NCI-H82 treated with DMSO at 0.1 percent for 48 hours (cell line): ENCODE data around the gene CDC5L.
"Not testable (repeated sequence)": the region's sequence is repeated elsewhere in the genome, so short reads cannot be mapped to it uniquely, and the experiment has no call there.

Experiments
- DNase-seq: peaks from one replicate; lab custom pipeline; 2025; ENCODE audit not compliant: unreplicated experiment; lab: John Stamatoyannopoulos, UW

The CDC5L gene

DNA sequence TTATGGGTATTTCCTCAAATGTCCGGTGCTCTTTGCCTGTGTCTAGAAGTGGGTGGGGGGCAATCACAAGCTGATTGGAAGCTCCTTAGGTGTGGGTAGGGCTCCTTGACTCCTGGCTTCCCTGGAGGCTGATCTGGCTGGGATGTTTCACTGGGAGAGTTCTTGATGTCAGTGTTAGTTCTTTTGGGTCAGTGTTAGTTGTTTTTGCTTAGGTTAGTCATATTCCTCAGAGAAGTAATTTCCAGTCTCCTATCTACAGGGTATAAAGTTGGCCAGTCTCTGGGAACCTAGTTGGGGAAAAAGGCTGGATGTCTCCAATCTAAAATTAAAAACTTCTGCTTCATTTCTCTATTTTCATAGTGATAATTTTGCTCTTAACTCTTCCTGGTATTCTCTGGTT, 23.6 kb downstream of the CDC5L start:
- DNase-seq = no peak

DNA sequence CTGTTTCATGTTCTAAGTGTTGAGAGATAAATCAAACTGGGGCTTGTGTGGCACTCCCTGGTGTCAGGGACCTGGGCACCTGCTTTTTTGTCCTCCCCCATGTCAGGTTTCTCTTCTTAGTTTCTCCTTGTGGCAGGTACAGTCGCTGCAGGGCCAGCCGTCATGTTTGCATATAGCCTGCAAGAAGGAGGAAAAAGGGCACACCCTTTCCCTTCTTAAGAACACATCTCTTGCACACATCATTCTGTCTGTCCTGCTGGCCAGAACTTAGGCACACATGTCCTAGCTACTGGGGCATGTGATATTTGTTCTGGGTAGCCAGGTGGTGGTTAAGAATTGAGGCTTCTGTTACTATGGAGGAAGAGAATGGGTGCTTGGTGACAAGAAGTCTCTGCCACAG, 27.9 kb downstream of the CDC5L start:
- no peak for DNase-seq

DNA sequence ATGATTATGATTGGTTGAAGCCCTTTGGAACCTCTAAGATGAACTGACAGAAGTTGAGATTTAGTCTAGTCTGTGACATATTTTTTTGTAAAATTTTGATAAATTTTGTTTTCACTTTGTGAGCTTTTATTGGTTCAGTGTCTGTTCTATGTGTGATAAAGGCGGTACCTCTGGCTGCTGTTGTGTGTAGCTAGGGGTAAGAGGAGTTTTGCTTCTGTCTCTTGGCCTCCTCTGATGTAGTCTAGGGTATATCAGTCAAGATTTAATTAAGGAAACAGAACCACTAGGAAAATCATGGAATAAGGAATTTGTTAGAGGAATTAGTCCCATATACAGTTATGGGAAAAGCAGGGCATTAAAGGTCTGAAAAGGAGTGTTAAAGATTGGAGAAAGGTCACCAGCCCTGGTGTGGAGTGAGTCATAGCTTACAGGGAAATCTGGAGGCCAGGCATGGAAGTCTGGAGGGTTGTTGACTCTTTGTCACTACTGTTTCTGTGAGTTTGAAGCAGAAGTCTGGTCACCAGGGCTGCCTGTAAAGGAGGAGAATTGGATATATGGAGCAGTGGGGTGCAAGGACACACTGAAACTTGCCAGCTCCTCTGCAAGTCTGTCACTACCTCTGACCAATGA, 28.5 kb downstream of the CDC5L start:
- no peak for DNase-seq

DNA sequence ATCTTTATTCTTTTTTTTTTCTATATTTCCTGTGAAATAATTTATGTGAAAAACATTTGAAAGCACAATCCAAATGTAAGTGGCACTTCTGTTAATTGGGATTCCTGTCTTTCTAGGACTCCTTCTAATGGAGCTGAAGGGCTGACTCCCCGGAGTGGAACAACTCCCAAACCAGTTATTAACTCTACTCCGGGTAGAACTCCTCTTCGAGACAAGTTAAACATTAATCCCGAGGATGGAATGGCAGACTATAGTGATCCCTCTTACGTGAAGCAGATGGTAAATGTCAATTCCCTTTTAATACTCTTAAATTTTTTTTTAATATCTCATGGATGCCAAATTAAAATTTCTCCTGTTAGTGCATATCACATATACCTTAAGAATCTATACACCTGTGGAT, 35.0 kb downstream of the CDC5L start:
- no peak for DNase-seq

DNA sequence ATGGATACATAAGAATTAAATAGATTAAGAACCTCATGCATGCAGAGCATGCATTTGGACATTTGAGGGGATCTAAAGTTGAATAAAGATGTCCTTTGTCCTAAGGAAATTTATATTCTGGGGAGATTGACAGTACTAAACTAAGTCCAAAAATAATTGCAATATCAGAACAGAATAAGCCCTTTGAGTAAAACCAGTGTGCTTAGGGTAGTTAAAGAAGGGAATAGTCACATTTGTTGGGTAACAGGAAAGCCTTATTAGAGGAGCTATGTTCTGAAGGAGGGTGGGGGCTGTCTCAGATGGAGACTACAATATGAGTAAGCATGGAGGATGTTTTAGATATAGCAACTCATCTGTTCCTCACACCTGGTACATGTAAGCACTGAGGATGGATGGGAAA, 35.8 kb downstream of the CDC5L start:
- DNase-seq = no peak

DNA sequence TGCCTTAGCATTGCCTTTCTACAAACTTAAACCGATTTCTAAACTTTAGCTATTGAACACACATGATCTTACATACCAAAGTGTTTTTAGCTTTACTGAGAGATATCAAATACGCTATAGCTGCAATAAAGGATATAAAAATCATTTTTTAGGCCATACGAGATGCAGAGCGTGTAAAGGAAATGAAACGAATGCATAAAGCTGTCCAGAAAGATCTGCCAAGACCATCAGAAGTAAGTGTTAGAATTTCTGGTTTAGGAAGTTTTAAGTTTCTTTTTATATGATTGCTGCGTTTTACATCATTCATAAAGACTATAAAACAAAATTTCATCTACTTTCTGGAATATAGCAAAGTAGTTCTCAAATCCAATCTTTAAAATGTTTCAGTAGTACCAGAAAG, 38.4 kb downstream of the CDC5L start:
- no peak for DNase-seq

DNA sequence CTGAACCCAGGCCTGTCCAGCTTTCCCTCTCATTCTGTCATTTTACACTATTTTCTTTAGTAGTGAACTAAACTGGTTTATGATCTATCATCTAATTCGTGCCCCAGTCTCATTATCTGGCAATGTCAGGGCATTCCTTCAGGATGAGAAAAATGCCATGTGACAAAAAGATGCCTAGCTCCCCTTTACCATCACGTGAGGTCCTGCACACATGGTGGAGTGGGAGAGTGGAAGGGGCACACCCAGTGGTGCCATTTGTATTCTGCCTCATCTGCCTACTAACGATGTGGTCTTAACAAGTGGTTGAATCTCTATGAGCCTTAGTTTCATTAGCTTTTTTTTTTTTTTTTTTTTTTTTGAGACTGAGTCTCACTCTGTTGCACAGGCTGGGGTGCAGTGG, 41.2 kb downstream of the CDC5L start:
- no peak for DNase-seq

DNA sequence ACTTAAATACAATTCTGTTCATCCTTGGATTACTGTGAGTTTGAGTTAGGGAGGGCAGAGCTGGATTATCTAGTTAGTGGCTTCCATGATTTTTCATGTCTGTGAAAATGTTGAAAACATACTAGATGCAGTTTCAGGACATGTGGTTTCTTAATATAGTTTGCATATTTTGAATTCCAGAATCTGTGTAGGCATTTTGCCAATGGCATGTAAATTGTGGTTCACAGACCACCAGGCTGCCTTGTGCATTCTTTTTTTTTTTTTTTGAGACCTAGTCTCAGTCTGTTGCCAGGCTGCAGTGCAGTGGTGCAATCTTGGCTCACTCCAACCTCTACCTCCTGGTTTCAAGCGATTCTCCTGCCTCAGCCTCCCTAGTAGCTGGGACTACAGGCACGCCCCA, 42.8 kb downstream of the CDC5L start:
- no peak for DNase-seq

DNA sequence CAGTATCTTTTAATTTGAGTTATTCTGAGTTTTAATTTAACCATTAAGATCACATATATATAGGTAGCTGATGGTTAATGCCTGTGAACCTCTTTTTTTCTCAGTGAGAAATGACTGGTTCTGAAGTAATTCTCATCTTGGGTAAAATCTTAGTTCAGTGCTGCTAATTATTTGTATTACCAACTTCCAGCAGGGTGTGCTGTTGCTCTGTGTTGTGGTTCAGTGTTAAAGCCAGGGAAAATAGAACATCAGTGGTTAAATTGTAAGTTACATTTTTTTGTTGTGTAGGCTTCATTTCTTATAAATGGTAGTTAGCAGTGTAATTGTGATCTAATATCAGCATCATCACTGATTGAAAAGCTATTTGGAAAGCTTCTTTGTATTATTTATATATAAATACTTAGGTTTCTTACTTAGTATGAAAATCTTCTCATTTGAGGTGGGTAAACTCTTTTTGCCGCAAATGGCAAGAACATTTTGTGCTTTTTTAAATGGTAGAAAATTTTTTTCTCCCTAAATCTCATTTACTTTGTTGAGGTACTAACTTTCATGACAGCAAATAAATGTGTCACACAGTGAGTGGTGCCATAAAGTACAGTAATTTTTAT, 43.7 kb downstream of the CDC5L start:
- DNase-seq = peak; percentile 13

DNA sequence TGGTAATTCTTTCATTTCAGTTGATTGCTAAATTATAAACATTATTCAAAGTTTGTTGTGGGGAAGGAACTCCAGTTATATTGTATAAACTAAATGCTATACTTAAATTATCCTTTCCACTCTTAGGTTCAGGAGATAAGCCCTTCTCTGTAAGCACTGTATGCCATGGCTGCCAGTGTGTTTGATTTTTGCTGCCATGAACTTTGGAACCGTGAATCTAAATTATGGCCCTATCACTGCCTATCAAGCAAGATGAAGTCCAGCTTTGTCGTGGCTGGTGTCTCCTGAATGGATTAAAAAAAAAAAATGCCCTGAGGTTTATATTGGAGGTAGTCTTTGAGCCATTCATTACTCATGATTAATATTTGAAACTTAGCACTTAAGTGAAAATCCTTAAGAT, 44.7 kb downstream of the CDC5L start:
- DNase-seq = no peak

DNA sequence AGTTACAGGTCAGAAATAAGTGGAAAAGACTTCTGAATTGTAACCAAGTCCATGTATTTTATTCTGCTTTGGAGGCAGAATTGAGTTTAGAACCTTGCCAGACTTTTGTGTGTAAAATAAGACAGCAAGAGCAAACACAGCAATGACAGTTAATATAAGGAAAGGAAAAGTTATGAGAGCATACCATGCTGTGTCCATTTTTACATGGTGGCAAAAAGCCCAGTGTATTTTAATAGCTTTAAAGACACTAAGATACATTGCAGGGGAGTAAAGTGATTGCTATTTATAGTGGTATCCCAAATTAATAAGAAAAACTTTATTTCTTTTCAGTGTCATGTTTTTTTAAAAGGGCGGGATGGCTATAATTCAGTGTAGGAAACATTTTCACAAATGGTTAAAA, 45.2 kb downstream of the CDC5L start:
- DNase-seq = no peak

DNA sequence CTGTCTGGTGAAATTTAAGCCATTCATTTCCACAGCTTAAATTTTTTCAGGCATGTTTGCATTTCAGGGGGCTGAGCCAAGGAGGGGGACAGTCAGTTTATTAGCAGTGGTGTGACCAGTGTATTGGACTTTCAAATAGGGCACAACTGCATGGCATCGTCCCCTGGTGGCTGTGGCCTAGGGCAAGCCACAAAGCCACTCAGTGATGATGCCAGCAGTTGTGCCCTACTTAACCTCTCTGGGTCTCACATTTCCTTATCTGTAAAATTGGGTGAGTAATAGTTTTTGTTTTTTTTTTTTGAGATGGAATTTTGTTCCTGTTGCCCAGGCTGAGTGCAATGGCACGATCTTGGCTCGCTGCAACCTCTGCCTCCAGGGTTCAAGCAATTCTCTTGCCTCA, 48.0 kb downstream of the CDC5L start:
- DNase-seq = no peak

DNA sequence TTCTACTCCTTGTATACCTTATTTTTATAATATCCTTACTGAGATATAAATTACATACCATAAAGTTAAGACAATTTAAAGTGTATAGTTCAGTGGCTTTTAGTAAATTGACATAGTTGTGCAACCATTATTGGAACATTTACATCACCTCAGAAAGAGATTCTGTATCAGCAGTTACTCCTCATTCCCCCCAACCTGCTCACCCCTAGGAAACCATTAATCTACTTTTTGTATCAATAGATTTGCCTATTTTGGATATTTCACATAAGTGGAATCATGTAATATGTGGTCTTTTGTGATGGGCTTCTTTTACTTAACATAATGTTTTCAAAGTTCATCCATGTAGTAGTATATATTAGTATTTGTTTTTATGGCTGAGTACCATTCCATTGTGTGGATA, 51.3 kb downstream of the CDC5L start:
- DNase-seq = no peak

DNA sequence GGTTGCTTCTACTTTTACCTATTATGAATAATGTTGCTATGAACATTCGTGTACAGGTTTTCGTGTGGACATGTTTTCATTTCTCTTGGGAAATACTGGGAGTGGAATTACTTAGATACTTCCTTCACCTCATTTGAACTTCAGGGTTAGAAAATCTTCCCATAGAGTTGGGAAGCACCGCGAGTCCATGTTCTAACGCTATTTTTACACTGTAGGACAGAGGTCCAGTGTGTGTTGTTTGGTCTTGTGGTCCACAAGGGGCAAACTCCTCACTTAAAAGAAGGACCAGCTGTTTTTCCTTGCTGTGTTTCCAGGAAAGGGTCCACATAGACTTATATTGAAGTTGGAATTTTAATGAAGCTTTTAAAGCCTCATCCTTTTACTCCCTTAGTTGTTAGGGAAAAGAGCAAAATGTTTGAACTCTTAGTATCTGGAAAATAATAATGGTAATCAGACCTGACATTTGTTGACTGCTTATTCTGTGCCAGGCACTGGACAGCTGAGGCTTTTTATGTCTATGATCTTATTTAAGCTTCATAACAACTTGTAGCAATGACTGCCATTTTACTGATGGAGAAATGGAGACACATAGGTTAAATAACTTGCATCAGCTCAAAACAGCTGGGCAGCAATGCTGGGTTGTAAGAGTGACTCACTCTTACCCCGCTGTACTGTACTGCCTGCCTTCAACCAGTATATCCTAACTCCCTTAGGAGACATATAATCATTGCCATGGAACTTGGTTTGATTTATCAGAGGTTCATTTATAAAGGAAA, 52.0 kb downstream of the CDC5L start:
- DNase-seq = no peak

DNA sequence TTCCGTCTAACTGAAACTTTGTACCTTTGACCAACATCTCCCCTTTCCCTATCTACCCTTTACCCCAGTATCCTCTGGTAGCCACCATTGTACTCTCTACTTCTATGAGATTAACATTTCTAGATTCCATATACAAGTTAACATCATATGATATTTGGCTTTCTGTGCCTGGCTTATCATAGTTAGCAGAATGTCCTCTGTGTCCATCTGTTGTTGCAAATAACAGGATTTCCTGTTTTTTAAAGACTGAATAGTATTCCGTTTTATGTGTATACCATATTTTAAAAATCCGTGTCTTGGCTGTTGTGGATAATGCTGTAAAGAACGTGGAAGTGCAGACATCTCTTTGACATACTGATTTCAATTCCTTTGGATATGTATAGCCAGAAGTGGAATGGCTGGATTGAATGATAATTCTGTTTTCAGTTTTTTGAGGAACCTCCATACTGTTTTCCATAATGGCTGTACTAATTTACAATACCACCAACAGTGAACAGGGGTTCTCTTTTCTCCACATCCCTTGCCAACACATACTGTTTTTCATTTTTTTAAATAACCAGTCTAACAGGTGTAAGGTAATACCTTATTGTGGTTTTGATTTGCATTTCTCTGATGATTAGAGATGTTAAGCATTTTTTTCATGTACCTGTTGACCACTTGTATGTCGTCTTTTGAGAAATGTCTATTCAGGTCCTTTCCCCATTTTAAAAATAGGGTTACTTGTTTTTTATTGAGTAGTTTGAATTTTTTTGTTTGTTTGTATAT, 53.8 kb downstream of the CDC5L start:
- no peak for DNase-seq

DNA sequence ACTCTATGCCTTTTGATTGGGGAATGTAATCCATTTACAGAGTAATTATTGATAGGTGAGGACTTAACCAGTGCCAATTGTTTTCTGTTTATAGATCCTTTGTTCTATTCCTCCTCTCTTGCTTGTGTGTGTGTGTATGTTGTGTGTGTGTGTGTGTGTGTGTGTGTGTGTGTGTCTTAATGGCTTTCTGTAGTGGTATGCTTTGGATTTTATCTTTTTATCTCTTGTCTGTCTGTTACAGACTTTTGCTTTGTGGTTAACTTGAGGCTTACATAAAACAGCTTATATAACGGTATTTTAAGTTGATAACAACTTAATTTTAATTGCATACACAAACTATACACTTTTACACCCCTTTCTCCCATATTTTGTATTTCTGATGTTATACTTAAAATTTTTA, 54.7 kb downstream of the CDC5L start:
- no peak for DNase-seq

DNA sequence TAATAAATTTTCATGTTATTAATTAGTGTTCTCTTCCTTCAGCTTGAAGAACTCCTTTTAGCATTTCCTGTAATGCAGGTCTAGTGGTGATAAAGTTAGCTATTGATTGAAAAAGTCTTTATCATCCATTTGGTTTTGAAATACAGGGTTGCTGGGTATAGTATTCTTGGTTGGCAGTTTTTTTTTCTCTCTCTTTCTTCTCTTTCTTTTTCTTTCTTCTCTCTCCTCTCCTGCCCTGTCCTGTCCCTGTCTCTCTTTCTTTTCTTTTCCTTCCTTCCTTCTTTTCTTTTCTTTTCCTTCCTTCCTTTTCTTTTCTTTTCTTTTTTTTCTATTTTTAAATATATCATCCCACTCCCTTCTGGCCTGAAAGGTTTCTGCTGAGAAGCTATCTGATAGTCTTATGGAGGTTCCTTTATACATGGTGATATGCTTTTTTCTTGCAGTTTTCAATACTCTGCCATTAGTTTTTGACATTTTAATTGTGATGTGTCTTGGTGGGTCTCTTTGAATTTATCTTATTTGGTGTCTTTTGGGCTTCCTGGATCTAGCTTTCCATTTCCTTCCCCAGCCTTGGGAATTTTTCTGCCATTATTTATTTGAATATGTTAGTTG, 55.4 kb downstream of the CDC5L start:
- no peak for DNase-seq

DNA sequence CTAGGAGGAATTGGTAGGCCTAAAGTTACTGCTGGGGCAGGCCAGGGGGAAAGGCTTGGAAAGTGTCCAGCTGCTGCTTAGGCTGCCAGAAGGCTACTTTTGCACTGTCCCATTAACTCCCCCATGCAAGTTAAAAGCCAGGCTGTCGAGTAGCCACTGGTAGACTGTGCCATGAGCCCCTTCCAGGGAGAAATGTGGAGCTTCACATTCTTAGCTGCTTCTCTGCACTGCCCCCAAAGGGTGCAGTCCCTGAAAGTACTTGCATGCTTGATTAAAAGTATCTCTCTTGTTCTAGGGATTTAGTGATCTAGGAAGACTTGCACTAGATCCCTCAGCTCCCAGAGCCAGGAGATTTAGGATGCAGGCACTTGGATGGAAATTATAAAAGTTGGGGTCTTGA, 57.3 kb downstream of the CDC5L start:
- DNase-seq = no peak

DNA sequence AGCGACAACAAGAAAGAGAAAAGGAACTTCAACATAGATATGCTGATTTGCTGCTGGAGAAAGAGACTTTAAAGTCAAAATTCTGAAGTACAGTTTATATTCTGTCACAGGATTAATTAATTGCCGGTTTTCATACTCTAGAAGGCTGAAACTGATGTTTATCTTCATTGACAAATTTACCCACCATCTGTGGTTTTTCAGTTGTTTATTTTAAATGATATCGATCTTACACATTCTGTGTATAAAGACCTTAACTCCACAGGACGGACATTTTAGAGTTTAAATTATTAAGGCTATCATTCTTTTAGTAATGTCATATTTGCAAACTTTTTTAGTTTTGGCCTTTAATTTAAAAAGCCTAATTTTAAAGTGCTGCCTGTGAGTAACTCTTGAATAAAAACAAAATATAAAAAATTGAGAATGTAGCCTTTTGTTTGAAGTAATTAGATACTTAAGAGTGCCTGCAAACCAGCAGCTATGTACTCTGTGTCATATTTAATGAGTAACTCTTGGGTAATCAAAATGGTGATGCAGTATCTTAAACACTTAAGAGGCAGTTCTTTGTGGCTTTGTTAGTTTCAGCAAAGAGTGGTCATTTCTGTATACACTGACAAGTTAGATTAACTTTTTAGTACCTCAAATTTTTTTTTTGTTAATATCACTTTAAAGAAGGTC, 59.3 kb downstream of the CDC5L start:
- no peak for DNase-seq

DNA sequence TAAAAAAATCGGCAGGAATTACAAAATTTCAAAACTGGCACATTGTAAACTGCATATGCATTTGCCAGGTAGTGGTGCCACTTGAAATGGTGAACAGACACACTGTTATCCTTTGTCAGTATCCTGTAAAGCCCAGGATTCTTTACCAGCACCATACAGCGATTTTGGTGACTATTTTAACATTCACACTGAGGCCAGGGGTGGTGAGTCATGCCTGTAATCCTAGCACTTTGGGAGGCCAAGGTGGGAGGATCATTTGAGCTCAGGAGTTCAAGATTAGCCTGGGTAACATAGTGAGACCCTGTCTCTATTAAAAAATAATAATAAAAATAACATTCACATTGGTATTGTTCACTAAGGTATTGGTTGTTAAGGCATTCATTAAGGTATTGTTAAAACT, 61.7 kb downstream of the CDC5L start:
- DNase-seq = not testable (repeated sequence)
